ENCODE data around the gene UBLCP1. TPM values are rescaled to one million over a fixed set of nuclear protein-coding genes. Genes with fewer than 3 reads are reported as not detected.
"Not testable (repeated sequence)": the region's sequence is repeated elsewhere in the genome, so short reads cannot be mapped to it uniquely, and the experiment has no call there.

The UBLCP1 gene
- total RNA-seq, 1 experiment from 2014 or later: 35.8 TPM

GRCh38 chr5:159249158-159249557 is 13.9 kb upstream of the UBLCP1 start:
- DNase-seq (ENCODE audit: low read depth): no peak

GRCh38 chr5:159252195-159252594 is 10.9 kb upstream of the UBLCP1 start:
- DNase-seq (ENCODE audit: low read depth): no peak

- no peak for DNase-seq (ENCODE audit: low read depth)
Measured at GRCh38 chr5:159257007-159257406, 6.1 kb upstream of the UBLCP1 start.

- no peak for DNase-seq (ENCODE audit: low read depth)
Measured at GRCh38 chr5:159257629-159258283, 5.3 kb upstream of the UBLCP1 start.

- no peak for DNase-seq (ENCODE audit: low read depth)
Measured at GRCh38 chr5:159258361-159258760, 4.7 kb upstream of the UBLCP1 start.

- not testable (repeated sequence) for DNase-seq (ENCODE audit: low read depth)
Measured at GRCh38 chr5:159260212-159260611, 2.9 kb upstream of the UBLCP1 start.

- DNase-seq (ENCODE audit: low read depth): no peak
Measured at GRCh38 chr5:159262472-159262858, 625 bp upstream of the UBLCP1 start.

- DNase-seq (ENCODE audit: low read depth): no peak
Measured at GRCh38 chr5:159263569-159263905, 447 bp downstream of the UBLCP1 start.

GRCh38 chr5:159266764-159267163 is 3.7 kb downstream of the UBLCP1 start:
- DNase-seq (ENCODE audit: low read depth): not testable (repeated sequence)

GRCh38 chr5:159269723-159270122 is 6.6 kb downstream of the UBLCP1 start:
- no peak for DNase-seq (ENCODE audit: low read depth)

- DNase-seq (ENCODE audit: low read depth): no peak
Measured at GRCh38 chr5:159273923-159274322, 10.8 kb downstream of the UBLCP1 start.

GRCh38 chr5:159274676-159275075 is 11.6 kb downstream of the UBLCP1 start:
- no peak for DNase-seq (ENCODE audit: low read depth)

- DNase-seq (ENCODE audit: low read depth): peak; percentile 37
Measured at GRCh38 chr5:159286420-159287035, 23.4 kb downstream of the UBLCP1 start.

GRCh38 chr5:159290741-159291140 is 27.7 kb downstream of the UBLCP1 start:
- DNase-seq (ENCODE audit: low read depth): peak; percentile 20

GRCh38 chr5:159294921-159295320 is 31.8 kb downstream of the UBLCP1 start:
- no peak for DNase-seq (ENCODE audit: low read depth)

- DNase-seq (ENCODE audit: low read depth): not testable (repeated sequence)
Measured at GRCh38 chr5:159297300-159297699, 34.2 kb downstream of the UBLCP1 start.

GRCh38 chr5:159301466-159301865 is 38.4 kb downstream of the UBLCP1 start:
- no peak for DNase-seq (ENCODE audit: low read depth)

GRCh38 chr5:159301929-159302860 is 39.1 kb downstream of the UBLCP1 start:
- DNase-seq (ENCODE audit: low read depth): peak; percentile 60

- DNase-seq (ENCODE audit: low read depth): no peak
Measured at GRCh38 chr5:159303286-159303685, 40.2 kb downstream of the UBLCP1 start.

GRCh38 chr5:159304961-159305595 is 42.0 kb downstream of the UBLCP1 start:
- no peak for DNase-seq (ENCODE audit: low read depth)

- DNase-seq (ENCODE audit: low read depth): no peak
Measured at GRCh38 chr5:159309689-159310433, 46.8 kb downstream of the UBLCP1 start.

All from HT1080 (cell line).